ENCODE data around the gene ITGAE.

DNA sequence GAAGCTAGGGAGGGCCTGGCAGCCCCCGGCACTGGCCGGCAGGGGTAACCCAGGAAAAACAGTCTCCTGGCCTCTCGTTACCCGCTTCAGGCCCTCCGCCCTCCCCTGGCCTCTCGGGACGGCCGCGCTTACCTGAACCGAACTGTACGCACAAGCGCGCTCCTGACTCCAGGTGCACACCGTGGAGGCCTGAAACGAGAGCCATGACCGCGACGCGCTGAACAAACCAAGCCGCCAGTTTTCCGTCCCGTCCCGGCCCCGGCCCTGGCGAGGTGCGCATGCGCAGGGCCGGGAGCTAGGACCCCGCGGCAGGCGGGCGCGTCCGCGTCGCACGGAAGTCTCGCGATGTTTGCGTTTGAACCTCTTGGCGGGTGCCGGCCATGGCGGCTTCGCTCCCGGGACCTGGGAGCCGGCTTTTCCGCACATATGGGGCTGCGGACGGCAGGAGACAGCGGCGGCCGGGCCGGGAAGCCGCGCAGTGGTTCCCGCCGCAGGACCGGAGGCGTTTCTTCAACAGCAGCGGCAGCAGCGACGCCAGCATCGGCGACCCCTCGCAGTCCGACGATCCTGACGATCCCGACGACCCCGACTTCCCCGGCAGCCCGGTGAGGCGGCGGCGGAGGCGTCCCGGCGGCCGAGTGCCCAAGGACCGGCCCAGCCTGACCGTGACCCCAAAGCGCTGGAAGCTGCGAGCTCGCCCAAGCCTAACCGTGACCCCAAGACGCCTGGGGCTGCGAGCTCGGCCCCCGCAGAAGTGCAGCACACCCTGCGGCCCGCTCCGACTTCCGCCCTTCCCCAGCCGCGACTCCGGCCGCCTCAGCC, 77.2 kb downstream of the ITGAE start, which contains the start of gene HASPIN:
- TF ChIP-seq POLR2A (IDR thresholded peaks at IDR 0.05; ENCODE audit: low read depth) = no peak
- no peak for TF ChIP-seq EP300 (IDR thresholded peaks at IDR 0.05)
- TF ChIP-seq, protein P1, sequence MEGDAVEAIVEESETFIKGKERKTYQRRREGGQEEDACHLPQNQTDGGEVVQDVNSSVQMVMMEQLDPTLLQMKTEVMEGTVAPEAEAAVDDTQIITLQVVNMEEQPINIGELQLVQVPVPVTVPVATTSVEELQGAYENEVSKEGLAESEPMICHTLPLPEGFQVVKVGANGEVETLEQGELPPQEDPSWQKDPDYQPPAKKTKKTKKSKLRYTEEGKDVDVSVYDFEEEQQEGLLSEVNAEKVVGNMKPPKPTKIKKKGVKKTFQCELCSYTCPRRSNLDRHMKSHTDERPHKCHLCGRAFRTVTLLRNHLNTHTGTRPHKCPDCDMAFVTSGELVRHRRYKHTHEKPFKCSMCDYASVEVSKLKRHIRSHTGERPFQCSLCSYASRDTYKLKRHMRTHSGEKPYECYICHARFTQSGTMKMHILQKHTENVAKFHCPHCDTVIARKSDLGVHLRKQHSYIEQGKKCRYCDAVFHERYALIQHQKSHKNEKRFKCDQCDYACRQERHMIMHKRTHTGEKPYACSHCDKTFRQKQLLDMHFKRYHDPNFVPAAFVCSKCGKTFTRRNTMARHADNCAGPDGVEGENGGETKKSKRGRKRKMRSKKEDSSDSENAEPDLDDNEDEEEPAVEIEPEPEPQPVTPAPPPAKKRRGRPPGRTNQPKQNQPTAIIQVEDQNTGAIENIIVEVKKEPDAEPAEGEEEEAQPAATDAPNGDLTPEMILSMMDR (IDR thresholded peaks at IDR 0.05) = peak in 2 of 3 experiments; percentile 33 to 49

Measured in esophagus muscularis mucosa (tissue), 4 donors.